ENCODE data around the gene ENPP5. TPM values are rescaled to one million over a fixed set of nuclear protein-coding genes. Genes with fewer than 3 reads are reported as not detected.
"Not testable (repeated sequence)": the region's sequence is repeated elsewhere in the genome, so short reads cannot be mapped to it uniquely, and the experiment has no call there.

The ENPP5 gene
- total RNA-seq, 3 donors from 2014 or later, result 1.5 to 4.1 (median 4.0) TPM

GRCh38 chr6:46144270-46144669 lies 26.5 kb downstream of the ENPP5 start:
- Histone ChIP-seq H3K4me3 (no peak overlapping the region), H3K36me3 (ENCODE audit: low read depth) (no peaks in the 10 kb centered on the region), H3K9me3 (no peaks in the 10 kb centered on the region), H3K4me1 (ENCODE audit: low read depth) (no peaks in the 10 kb centered on the region)
- DNase-seq (no peak), ATAC-seq (no peak)
- TF ChIP-seq, protein P1, sequence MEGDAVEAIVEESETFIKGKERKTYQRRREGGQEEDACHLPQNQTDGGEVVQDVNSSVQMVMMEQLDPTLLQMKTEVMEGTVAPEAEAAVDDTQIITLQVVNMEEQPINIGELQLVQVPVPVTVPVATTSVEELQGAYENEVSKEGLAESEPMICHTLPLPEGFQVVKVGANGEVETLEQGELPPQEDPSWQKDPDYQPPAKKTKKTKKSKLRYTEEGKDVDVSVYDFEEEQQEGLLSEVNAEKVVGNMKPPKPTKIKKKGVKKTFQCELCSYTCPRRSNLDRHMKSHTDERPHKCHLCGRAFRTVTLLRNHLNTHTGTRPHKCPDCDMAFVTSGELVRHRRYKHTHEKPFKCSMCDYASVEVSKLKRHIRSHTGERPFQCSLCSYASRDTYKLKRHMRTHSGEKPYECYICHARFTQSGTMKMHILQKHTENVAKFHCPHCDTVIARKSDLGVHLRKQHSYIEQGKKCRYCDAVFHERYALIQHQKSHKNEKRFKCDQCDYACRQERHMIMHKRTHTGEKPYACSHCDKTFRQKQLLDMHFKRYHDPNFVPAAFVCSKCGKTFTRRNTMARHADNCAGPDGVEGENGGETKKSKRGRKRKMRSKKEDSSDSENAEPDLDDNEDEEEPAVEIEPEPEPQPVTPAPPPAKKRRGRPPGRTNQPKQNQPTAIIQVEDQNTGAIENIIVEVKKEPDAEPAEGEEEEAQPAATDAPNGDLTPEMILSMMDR (IDR thresholded peaks at IDR 0.05), result no peak
- intact Hi-C loops (cut with DNase I, micrococcal nuclease), result no loop called here

- ATAC-seq (no peak), DNase-seq (no peak)
- intact Hi-C loops (cut with DNase I, micrococcal nuclease), result no loop called here
- Histone ChIP-seq H3K36me3 (ENCODE audit: low read depth) (no peaks in the 10 kb centered on the region), H3K4me1 (ENCODE audit: low read depth) (no peaks in the 10 kb centered on the region), H3K4me3 (no peak overlapping the region), H3K9me3 (no peaks in the 10 kb centered on the region)
- TF ChIP-seq, protein P1 (IDR thresholded peaks at IDR 0.05), result no peak
These were observed 32.5 kb downstream of the ENPP5 start for GRCh38 chr6:46138281-46138680.

- no peaks in the 10 kb centered on the region for H3K4me1 ChIP-seq (ENCODE audit: low read depth)
- ATAC-seq (no peak), DNase-seq (no peak)
- H3K36me3 ChIP-seq (ENCODE audit: low read depth), result no peaks in the 10 kb centered on the region
- TF ChIP-seq, protein P1 (IDR thresholded peaks at IDR 0.05), result no peak
- H3K9me3 ChIP-seq, result no peaks in the 10 kb centered on the region
- no peak overlapping the region for H3K4me3 ChIP-seq
- intact Hi-C loops (cut with DNase I, micrococcal nuclease), result no loop called here
These were observed 33.4 kb downstream of the ENPP5 start for GRCh38 chr6:46137387-46137786.

DNA sequence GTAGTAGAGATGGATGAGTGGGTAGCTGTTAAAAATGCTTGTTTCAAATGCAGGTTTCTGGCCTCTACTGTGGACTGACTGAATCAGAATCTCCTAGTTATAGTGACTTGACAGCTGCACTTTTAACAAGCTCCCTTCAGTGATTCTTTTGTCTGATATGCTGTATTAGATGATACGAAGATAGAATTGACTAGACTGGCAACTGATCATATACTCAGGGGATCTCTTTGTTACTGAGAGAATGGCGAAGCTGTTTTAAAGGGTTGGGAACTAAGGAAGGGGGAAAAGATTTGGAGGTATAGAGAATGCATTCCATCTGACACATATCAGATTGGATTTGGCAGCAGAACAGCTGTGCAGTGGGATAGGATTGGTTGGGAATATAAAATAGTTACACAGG lies 33.9 kb downstream of the ENPP5 start:
- Histone ChIP-seq H3K36me3 (ENCODE audit: low read depth) (no peaks in the 10 kb centered on the region), H3K4me1 (ENCODE audit: low read depth) (no peaks in the 10 kb centered on the region), H3K9me3 (no peaks in the 10 kb centered on the region), H3K4me3 (no peak overlapping the region)
- ATAC-seq, result no peak
- intact Hi-C loops (cut with DNase I, micrococcal nuclease), result no loop called here
- no peak for DNase-seq
- TF ChIP-seq, protein P1 (IDR thresholded peaks at IDR 0.05), result no peak

- no peaks in the 10 kb centered on the region for H3K36me3 ChIP-seq (ENCODE audit: low read depth)
- H3K9me3 ChIP-seq, result no peaks in the 10 kb centered on the region
- H3K4me3 ChIP-seq, result no peak overlapping the region
- no peak for ATAC-seq
- TF ChIP-seq, protein P1 (IDR thresholded peaks at IDR 0.05), result no peak
- peaks cover 4% of the 10 kb centered on the region for H3K4me1 ChIP-seq (ENCODE audit: low read depth)
- intact Hi-C loops (cut with DNase I, micrococcal nuclease), result no loop called here
- DNase-seq, result no peak
These were observed 35.6 kb downstream of the ENPP5 start for GRCh38 chr6:46135176-46135575.

DNA sequence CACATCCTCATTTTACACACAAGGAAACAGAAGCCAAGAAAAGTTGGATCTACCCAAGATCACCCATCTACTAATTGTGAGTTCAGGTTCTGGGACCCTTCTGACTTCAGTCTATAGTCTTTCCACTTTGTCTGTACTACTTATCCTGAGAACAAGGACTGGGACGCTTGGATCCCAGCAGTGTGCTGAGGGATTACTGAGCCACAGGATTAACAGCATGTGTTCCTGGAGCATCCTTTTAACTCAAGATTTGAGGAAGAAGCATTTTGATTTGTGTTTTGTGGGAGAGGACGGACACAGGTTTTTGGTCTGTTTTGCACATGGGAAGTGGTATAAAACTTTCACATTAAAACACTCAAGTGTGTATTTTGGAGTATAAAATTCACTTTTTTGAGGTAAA lies 36.6 kb downstream of the ENPP5 start:
- no peak overlapping the region for H3K4me3 ChIP-seq
- intact Hi-C loops (cut with DNase I, micrococcal nuclease), result no loop called here
- TF ChIP-seq, protein P1 (IDR thresholded peaks at IDR 0.05), result no peak
- peaks cover 5% of the 10 kb centered on the region for H3K4me1 ChIP-seq (ENCODE audit: low read depth)
- ATAC-seq, result no peak
- no peaks in the 10 kb centered on the region for H3K9me3 ChIP-seq
- no peaks in the 10 kb centered on the region for H3K36me3 ChIP-seq (ENCODE audit: low read depth)
- no peak for DNase-seq

DNA sequence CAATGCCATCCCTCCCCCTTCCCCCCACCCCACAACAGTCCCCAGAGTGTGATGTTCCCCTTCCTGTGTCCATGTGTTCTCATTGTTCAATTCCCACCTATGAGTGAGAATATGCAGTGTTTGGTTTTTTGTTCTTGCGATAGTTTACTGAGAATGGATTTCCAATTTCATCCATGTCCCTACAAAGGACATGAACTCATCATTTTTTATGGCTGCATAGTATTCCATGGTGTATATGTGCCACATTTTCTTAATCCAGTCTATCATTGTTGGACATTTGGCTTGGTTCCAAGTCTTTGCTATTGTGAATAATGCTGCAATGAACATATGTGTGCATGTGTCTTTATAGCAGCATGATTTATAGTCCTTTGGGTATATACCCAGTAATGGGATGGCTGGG lies 39.5 kb downstream of the ENPP5 start:
- H3K36me3 ChIP-seq (ENCODE audit: low read depth); DNase-seq; intact Hi-C loops (cut with DNase I, micrococcal nuclease); H3K4me3 ChIP-seq; H3K9me3 ChIP-seq; ATAC-seq: not testable (repeated sequence)
- peaks cover 12% of the 10 kb centered on the region for H3K4me1 ChIP-seq (ENCODE audit: low read depth)
